Subcutaneous adipose tissue (tissue), 4 donors: ENCODE measurements around the gene PLCXD1. TPM values are rescaled to one million over a fixed set of nuclear protein-coding genes. Genes with fewer than 3 reads are reported as not detected.

Experiments
- CTCF ChIP-seq: fragments of 450-650 bp; IDR thresholded peaks from one replicate; pipeline ENCODE4 v1.5.1; 2016; ENCODE audit warnings: low read depth, mild to moderate bottlenecking, control low read depth, antibody characterized with exemption, moderate library complexity
- total RNA-seq, 4 donors: library from RNA; depleted of rRNA; stranded (reverse); fragments of >200 nt; gene quantifications; one replicate each; pipeline ENCODE4 v1.1.0, GENCODE V29; 2016

PLCXD1 gene
- total RNA-seq, 4 donors from 2014 or later: 6.6 to 84.2 (median 11.3) TPM

- no peak for TF ChIP-seq CTCF
Observed at GRCh38 chrX:255923-256331, 25.3 kb upstream of the PLCXD1 start.

- no peak for TF ChIP-seq CTCF
Observed at GRCh38 chrX:257681-258289, 23.4 kb upstream of the PLCXD1 start.

- TF ChIP-seq CTCF: no peak
Observed at GRCh38 chrX:258291-259040, 22.7 kb upstream of the PLCXD1 start.

- TF ChIP-seq CTCF: no peak
Observed at GRCh38 chrX:259692-260355, 21.4 kb upstream of the PLCXD1 start.

GRCh38 chrX:261167-261918 lies 19.8 kb upstream of the PLCXD1 start:
- no peak for TF ChIP-seq CTCF

- TF ChIP-seq CTCF: no peak
Observed at GRCh38 chrX:261919-262352, 19.2 kb upstream of the PLCXD1 start.
